H1 (cell line): ENCODE measurements around the gene CANX. TPM values are rescaled to one million over a fixed set of nuclear protein-coding genes. Genes with fewer than 3 reads are reported as not detected.

Source experiments
- CTCF ChIA-PET: fragments of 300-600 bp; sonication (Branson Sonifier 250); formaldehyde crosslinking; loops from one replicate; lab custom pipeline; 2021; ENCODE audit not compliant: partially characterized antibody; lab: Charles Lee
- POLR2A ChIA-PET: fragments of 300-600 bp; sonication (Branson Sonifier 250); formaldehyde crosslinking; loops from one replicate; lab custom pipeline; 2021; ENCODE audit warnings: inconsistent platforms; ENCODE audit not compliant: partially characterized antibody; lab: Charles Lee
- DNase-seq, 2 experiments: peaks; one replicate each; pipeline versions ENCODE4 v3.0.0 to v3.0.0-alpha.2; 2010 to 2022; ENCODE audit warnings: low spot score in 2 of 2, low read depth in 1 of 2, mixed read lengths in 1 of 2
- FAIRE-seq: peaks from 2 replicates; lab custom pipeline; 2011; peaks lifted over from hg19 to GRCh38; lab: Jason Lieb, UNC
- H2AFZ ChIP-seq: 2 replicates; pipeline ENCODE4 v1.8.1; 2012; ENCODE audit warnings: low read length, inconsistent platforms
- H2AK5ac ChIP-seq: 2 replicates; pipeline ENCODE4 v1.6.1; 2013; ENCODE audit warnings: low read depth, low read length
- H2BK120ac ChIP-seq: replicated peaks from 2 replicates; pipeline ENCODE3; 2013; ENCODE audit warnings: low read depth, low read length, inconsistent platforms
- H2BK12ac ChIP-seq: 2 replicates; pipeline ENCODE4 v1.6.1; 2013; ENCODE audit warnings: low read depth, low read length
- H2BK15ac ChIP-seq: 2 replicates; pipeline ENCODE4 v1.6.1; 2013; ENCODE audit warnings: low read length
- H2BK20ac ChIP-seq: 2 replicates; pipeline ENCODE4 v1.6.1; 2013; ENCODE audit warnings: low read length
- H2BK5ac ChIP-seq: 2 replicates; pipeline ENCODE4 v1.6.1; 2013; ENCODE audit warnings: low read depth, low read length
- H3K14ac ChIP-seq: 2 replicates; pipeline ENCODE4 v1.6.1; 2013; ENCODE audit warnings: inconsistent platforms; ENCODE audit not compliant: insufficient read length
- H3K18ac ChIP-seq: 2 replicates; pipeline ENCODE4 v1.6.1; 2013; ENCODE audit warnings: low read length; ENCODE audit errors: extremely low read depth
- H3K23ac ChIP-seq: 2 replicates; pipeline ENCODE4 v1.6.1; 2013; ENCODE audit warnings: inconsistent platforms; ENCODE audit not compliant: insufficient read length
- H3K23me2 ChIP-seq: 2 replicates; pipeline ENCODE4 v1.6.1; 2013; ENCODE audit warnings: low read depth, low read length
- H3K27ac ChIP-seq: 2 replicates; pipeline ENCODE4 v1.6.1; 2011; ENCODE audit warnings: low read depth, low read length, inconsistent platforms
- H3K27me3 ChIP-seq, 4 experiments: replicated peaks in 1 of 4; 1 replicate in 1 of 4; 2 replicates in 3 of 4; pipeline versions ENCODE4 v1.6.1 to v1.8.1; 2011 to 2013; ENCODE audit warnings: low read length in 3 of 4, mild to moderate bottlenecking in 3 of 4, inconsistent platforms in 2 of 4, mixed read lengths in 2 of 4, moderate library complexity in 1 of 4; ENCODE audit not compliant: control insufficient read depth in 3 of 4, insufficient read depth in 3 of 4; ENCODE audit errors: extremely low read depth in 1 of 4
- H3K36me3 ChIP-seq, 4 experiments: 2 replicates each; pipeline versions ENCODE4 v1.6.1 to v1.8.1; 2011 to 2013; ENCODE audit warnings: mild to moderate bottlenecking in 4 of 4, low read length in 3 of 4, moderate library complexity in 2 of 4, control low read depth in 1 of 4, inconsistent platforms in 1 of 4; ENCODE audit not compliant: insufficient read depth in 4 of 4, control insufficient read depth in 2 of 4
- H3K4ac ChIP-seq: replicated peaks from 2 replicates; pipeline ENCODE3; 2013; ENCODE audit warnings: low read length, low read depth, mixed read lengths, inconsistent platforms; ENCODE audit not compliant: insufficient read length
- H3K4me1 ChIP-seq, 4 experiments: replicated peaks in 1 of 4; 1 replicate in 1 of 4; 2 replicates in 3 of 4; pipeline versions ENCODE4 v1.6.1 to v1.8.1; 2011 to 2013; ENCODE audit warnings: low read length in 3 of 4, inconsistent platforms in 2 of 4, mixed read lengths in 1 of 4; ENCODE audit not compliant: insufficient read depth in 4 of 4, control insufficient read depth in 3 of 4
- H3K4me2 ChIP-seq, 2 experiments: 2 replicates each; pipeline versions ENCODE4 v1.6.1 to v1.8.1; 2011 to 2013; ENCODE audit warnings: low read depth in 2 of 2, low read length in 2 of 2, control low read depth in 1 of 2, inconsistent platforms in 1 of 2, mild to moderate bottlenecking in 1 of 2; ENCODE audit not compliant: insufficient read depth in 1 of 2
- H3K4me3 ChIP-seq, 4 experiments: fragments of 200-600, 300-600 bp in 1 of 4; sonication (generic), shearing (Covaris generic), sonication (Bioruptor Twin) in 1 of 4; 2 replicates each; pipeline versions ENCODE4 v1.5.1 to v1.8.1; 2011 to 2016; ENCODE audit warnings: low read length in 4 of 4, low read depth in 3 of 4, control low read depth in 2 of 4, inconsistent platforms in 2 of 4, mild to moderate bottlenecking in 2 of 4, mixed read lengths in 1 of 4, moderate library complexity in 1 of 4; ENCODE audit not compliant: insufficient read depth in 2 of 4; ENCODE audit errors: extremely low read depth in 1 of 4
- H3K56ac ChIP-seq: replicated peaks from 2 replicates; pipeline ENCODE3; 2013; ENCODE audit warnings: low read depth, mild to moderate bottlenecking, mixed read lengths, low read length, inconsistent platforms; ENCODE audit not compliant: insufficient read length
- H3K79me1 ChIP-seq: 2 replicates; pipeline ENCODE4 v1.6.1; 2013; ENCODE audit warnings: low read depth, low read length, control low read depth
- H3K79me2 ChIP-seq, 2 experiments: 2 replicates each; pipeline versions ENCODE4 v1.6.1 to v1.8.1; 2012 to 2013; ENCODE audit warnings: low read length in 2 of 2, mild to moderate bottlenecking in 2 of 2, inconsistent platforms in 1 of 2; ENCODE audit not compliant: insufficient read depth in 2 of 2, control insufficient read depth in 1 of 2
- H3K9ac ChIP-seq, 4 experiments: replicated peaks in 1 of 4; 1 replicate in 1 of 4; 2 replicates in 3 of 4; pipeline versions ENCODE4 v1.6.1 to v1.8.1; 2011 to 2013; ENCODE audit warnings: low read depth in 3 of 4, low read length in 3 of 4, control low read depth in 2 of 4, mild to moderate bottlenecking in 2 of 4, moderate library complexity in 2 of 4, inconsistent platforms in 1 of 4; ENCODE audit errors: extremely low read depth in 1 of 4
- H3K9me3 ChIP-seq, 2 experiments: 2 replicates each; pipeline versions ENCODE4 v1.6.1 to v1.8.1; 2012 to 2013; ENCODE audit warnings: mild to moderate bottlenecking in 2 of 2, moderate library complexity in 2 of 2, control low read depth in 1 of 2, inconsistent platforms in 1 of 2, low read depth in 1 of 2, low read length in 1 of 2, mixed read lengths in 1 of 2; ENCODE audit not compliant: insufficient read depth in 2 of 2
- H4K20me1 ChIP-seq, 2 experiments: replicated peaks in 1 of 2; 2 replicates each; pipeline versions ENCODE3 to v1.8.1; 2011 to 2013; ENCODE audit warnings: inconsistent platforms in 2 of 2, low read length in 2 of 2, mild to moderate bottlenecking in 1 of 2; ENCODE audit not compliant: insufficient read depth in 2 of 2, control insufficient read depth in 1 of 2
- H4K5ac ChIP-seq: 2 replicates; pipeline ENCODE4 v1.6.1; 2013; ENCODE audit warnings: low read length, low read depth, mixed read lengths, inconsistent platforms; ENCODE audit not compliant: insufficient read length
- H4K8ac ChIP-seq: 2 replicates; pipeline ENCODE4 v1.8.0; 2013; ENCODE audit warnings: mild to moderate bottlenecking, moderate library complexity, low read length, inconsistent platforms; ENCODE audit not compliant: insufficient read depth; ENCODE audit errors: extremely low read depth
- H4K91ac ChIP-seq: replicated peaks from 2 replicates; pipeline ENCODE3; 2013; ENCODE audit warnings: low read length, mixed read lengths, inconsistent platforms; ENCODE audit not compliant: insufficient read length
- CBX5 ChIP-seq: fragments of 300-800, 300-1000 bp; sonication (generic); IDR thresholded peaks from 2 replicates; pipeline ENCODE4 v1.7.1; 2016; ENCODE audit warnings: antibody characterized with exemption, low read length, low read depth
- CEBPB ChIP-seq: IDR thresholded peaks from 2 replicates; pipeline ENCODE4 v1.6.1; 2012; ENCODE audit warnings: low read depth, low read length
- CREB1 ChIP-seq: IDR thresholded peaks from 2 replicates; pipeline ENCODE4 v1.6.1; 2012; ENCODE audit warnings: inconsistent platforms
- CTBP2 ChIP-seq: IDR thresholded peaks from 2 replicates; pipeline ENCODE4 v1.7.0; 2011; ENCODE audit warnings: borderline replicate concordance, mild to moderate bottlenecking, moderate library complexity, mixed read lengths, low read length; ENCODE audit not compliant: insufficient read depth, insufficient read length
- HDAC6 ChIP-seq: IDR thresholded peaks from one replicate; pipeline ENCODE4 v1.7.1; 2012; ENCODE audit warnings: low read depth, mild to moderate bottlenecking, inconsistent platforms, low read length, moderate library complexity
- JUN ChIP-seq: IDR thresholded peaks from 2 replicates; pipeline ENCODE4 v1.6.1; 2011; ENCODE audit warnings: low read depth, mild to moderate bottlenecking, improper control_type of control experiment, low read length
- KDM4A ChIP-seq: IDR thresholded peaks from one replicate; pipeline ENCODE4 v1.7.1; 2012; ENCODE audit warnings: low read depth, mild to moderate bottlenecking, moderate library complexity, low read length, inconsistent platforms; ENCODE audit not compliant: severe bottlenecking
- POLR2A ChIP-seq, 2 experiments: IDR thresholded peaks; 1 replicate in 1 of 2; 2 replicates in 1 of 2; pipeline ENCODE4 v1.6.1; 2011; ENCODE audit warnings: low read depth in 2 of 2, low read length in 2 of 2, mild to moderate bottlenecking in 2 of 2; ENCODE audit errors: control extremely low read depth in 1 of 2
- RFX5 ChIP-seq: IDR thresholded peaks from 2 replicates; pipeline ENCODE4 v1.6.1; 2011; ENCODE audit warnings: low read depth, low read length, improper control_type of control experiment, borderline replicate concordance
- SIRT6 ChIP-seq: IDR thresholded peaks from one replicate; pipeline ENCODE4 v1.7.1; 2012; ENCODE audit warnings: low read length, inconsistent platforms
- SUZ12 ChIP-seq: fragments of 200-600 bp; sonication (generic); IDR thresholded peaks from 2 replicates; pipeline ENCODE4 v1.6.1; 2012; ENCODE audit warnings: mild to moderate bottlenecking, inconsistent platforms, low read length, moderate library complexity, mixed read lengths
- TEAD4 ChIP-seq: IDR thresholded peaks from 2 replicates; pipeline ENCODE4 v1.6.1; 2012; ENCODE audit warnings: low read depth, low read length, inconsistent platforms, mixed read lengths
- ZNF274 ChIP-seq: IDR thresholded peaks from 2 replicates; pipeline ENCODE4 v1.7.0; 2012; ENCODE audit warnings: low read length, borderline replicate concordance; ENCODE audit errors: extremely low read depth
- WGBS, 2 experiments: shearing (Covaris generic) in 1 of 2; methylation state at CpG; one replicate each; pipeline versions ENCODE4 v1.1.6 to v1.1.7; 2013 to 2015; ENCODE audit warnings: low lambda C conversion rate in 2 of 2, mixed read lengths in 2 of 2, inconsistent platforms in 1 of 2, low coverage in 1 of 2, missing lambda C conversion rate in 1 of 2; ENCODE audit not compliant: insufficient replicate concordance in 2 of 2, insufficient coverage in 1 of 2, insufficient read length in 1 of 2; ENCODE audit errors: extremely low coverage in 1 of 2, missing lambda C conversion rate in 1 of 2; 5-methylcytosine and 5-hydroxymethylcytosine counted together
- polyA plus RNA-seq, 7 experiments: library from polyadenylated mRNA; depleted of rRNA in 3 of 7; stranded (reverse) in 5 of 7; unstranded in 2 of 7; fragments of >200 nt in 5 of 7; fragments of 200-250 nt in 2 of 7; gene quantifications; 1 replicate in 5 of 7; 2 replicates in 1 of 7; 4 replicates in 1 of 7; pipeline versions ENCODE4 v1.2.1 to v1.2.3, GENCODE V29; 2011 to 2013; ENCODE audit warnings: missing spikeins in 2 of 7, mixed read lengths in 2 of 7
- total RNA-seq: library from RNA; stranded (reverse); fragmentation: NEBNext Ultra II Directional; extraction: Animal tissue kit (Norgen Biotek cat#: 25700); gene quantifications from 2 replicates; pipeline ENCODE4 v1.2.1, GENCODE V29; 2021
- TF ChIP-seq, protein P1 (sequence below): IDR thresholded peaks from 2 replicates; pipeline ENCODE4 v1.6.1; 2011; ENCODE audit warnings: low read length, improper control_type of control experiment

CANX gene
- total and polyA plus RNA-seq, 2 of the 8 experiments (the other 6 are each of a cell fraction or from before 2014, with no cell fraction given): 136 to 691 TPM

- H3K27me3 ChIP-seq: no peaks in the 10 kb centered on the region
- CTCF ChIA-PET: interaction anchor here (1.2 to 2.9 kb wide), 5 partner anchors 8 to 25 kb away, joined by 3 to 13 read pairs (median 4); partner anchors contain the start of gene CBY3
- no peak for TF ChIP-seq CEBPB
- no peak for TF ChIP-seq CBX5
- no peak for TF ChIP-seq RFX5
- TF ChIP-seq, protein P1, sequence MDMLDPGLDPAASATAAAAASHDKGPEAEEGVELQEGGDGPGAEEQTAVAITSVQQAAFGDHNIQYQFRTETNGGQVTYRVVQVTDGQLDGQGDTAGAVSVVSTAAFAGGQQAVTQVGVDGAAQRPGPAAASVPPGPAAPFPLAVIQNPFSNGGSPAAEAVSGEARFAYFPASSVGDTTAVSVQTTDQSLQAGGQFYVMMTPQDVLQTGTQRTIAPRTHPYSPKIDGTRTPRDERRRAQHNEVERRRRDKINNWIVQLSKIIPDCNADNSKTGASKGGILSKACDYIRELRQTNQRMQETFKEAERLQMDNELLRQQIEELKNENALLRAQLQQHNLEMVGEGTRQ: no peak
- TF ChIP-seq CTBP2: no peak
- TF ChIP-seq JUN: no peak
- no peak for TF ChIP-seq SIRT6
- no peak for TF ChIP-seq ZNF274
- TF ChIP-seq TEAD4: no peak
- TF ChIP-seq POLR2A (IDR thresholded peaks at IDR 0.05; ENCODE audit: control extremely low read depth in 1 of 2, low read depth in 2 of 2, low read length in 2 of 2): no peak
- TF ChIP-seq CREB1: no peak
- no peak for TF ChIP-seq KDM4A
- TF ChIP-seq HDAC6: no peak
- no peak for TF ChIP-seq SUZ12
Measured at GRCh38 chr5:179694561-179694960, 4.2 kb upstream of the CANX start.

More at GRCh38 chr5:179694561-179694960, 4.2 kb upstream of the CANX start:
- no peak overlapping the region for H3K4me3 ChIP-seq
- no peaks in the 10 kb centered on the region for H4K20me1 ChIP-seq
- no peak overlapping the region for H3K27ac ChIP-seq
- no peak overlapping the region for H4K5ac ChIP-seq
- H2BK120ac ChIP-seq: no peak overlapping the region
- no peak overlapping the region for H2BK12ac ChIP-seq
- no peak overlapping the region for H3K56ac ChIP-seq
- H4K91ac ChIP-seq: no peak overlapping the region
- H3K23me2 ChIP-seq: peaks cover 2% of the 10 kb centered on the region; the same call in 1 of the 2 replicates
- H2AFZ ChIP-seq: no peak overlapping the region
- FAIRE-seq: no peak
- H3K9ac ChIP-seq: no peak overlapping the region
- no peak for DNase-seq
- H3K9me3 ChIP-seq: no peaks in the 10 kb centered on the region
- POLR2A ChIA-PET: interaction anchor here (1.1 to 5.7 kb wide), 4 partner anchors 9 to 71 kb away, joined by 6 to 50 read pairs (median 20); partner anchors contain the start of genes CBY3, HNRNPH1 and MAML1
- peaks cover 5 to 6% of the 10 kb centered on the region in 2 experiments for H3K79me2 ChIP-seq
- no peak overlapping the region for H2BK15ac ChIP-seq
- no peak overlapping the region for H2BK5ac ChIP-seq
- H4K8ac ChIP-seq: no peak overlapping the region
- H2BK20ac ChIP-seq: no peak overlapping the region
- no peak overlapping the region for H3K4me2 ChIP-seq
- no peaks in the 10 kb centered on the region for H3K36me3 ChIP-seq
- WGBS, 2 experiments: 93% methylated on average over 6 of the region's 6 CpGs; no CpG with 5 or more reads in 1 of the 2 experiments
- no peaks in the 10 kb centered on the region for H3K79me1 ChIP-seq
- no peak overlapping the region for H3K4ac ChIP-seq
- H3K23ac ChIP-seq: no peak overlapping the region
- H3K4me1 ChIP-seq: peaks cover 0 to 7% (median 0%) of the 10 kb centered on the region in 4 experiments; a peak in 2 of 7 replicates
- no peak overlapping the region for H3K14ac ChIP-seq
- H3K18ac ChIP-seq: no peak overlapping the region
- H2AK5ac ChIP-seq: no peak overlapping the region
